Spleen (tissue), 7 donors: ENCODE results near the gene TOP3B.
A peak's percentile ranks its signal among the peaks of the same experiment; 100 is the strongest.

Source experiments
- CTCF ChIP-seq, 11 experiments: fragments of 200-600 bp in 7 of 11; fragments of 450-650 bp in 4 of 11; sonication (generic) in 4 of 11; IDR thresholded peaks in 8 of 11; conservative IDR thresholded peaks in 3 of 11; 1 replicate in 7 of 11; 2 replicates in 4 of 11; pipeline versions ENCODE4 v1.4.0 to v1.8.0; 2016 to 2021; ENCODE audit warnings: antibody characterized with exemption in 11 of 11, inconsistent platforms in 4 of 11, mild to moderate bottlenecking in 1 of 11
- POLR2A ChIP-seq, 3 donors: fragments of 450-650 bp; IDR thresholded peaks; one replicate each; pipeline ENCODE4 v1.5.1; 2017; ENCODE audit warnings: antibody characterized with exemption in 3 of 3, mild to moderate bottlenecking in 1 of 3
- POLR2AphosphoS5 ChIP-seq, 3 donors: sonication (generic); formaldehyde crosslinking; IDR thresholded peaks; one replicate each; pipeline ENCODE4 v1.5.1; 2017; ENCODE audit warnings: antibody characterized with exemption in 3 of 3
- donor health status: DM: no; HTN: no; CAD: no; lungs with moderate emphysema.
- donor health status: DM: no; HTN: no; CAD: no.
- donor health status: DM: no; HTN: no; CAD: no.

GRCh38 chr22:21928048-21928447, 54.5 kb downstream of the TOP3B start:
- TF ChIP-seq CTCF (IDR thresholded peaks at IDR 0.05 in 8 of 11, conservative IDR thresholded peaks at IDR 0.05 in 3 of 11) (no peak), POLR2A (IDR thresholded peaks at IDR 0.05) (no peak), POLR2AphosphoS5 (IDR thresholded peaks at IDR 0.05) (peak; percentile 10 to 55 (median 36))
